GM10248 (cell line): Measurements from ENCODE around the gene FBXW11.

Source experiments
- CTCF ChIA-PET: fragments of 300-600 bp; sonication (Branson Sonifier 250); formaldehyde crosslinking; extraction: SDS; loops from one replicate; lab custom pipeline; 2021; ENCODE audit warnings: antibody characterized with exemption; lab: Yijun Ruan, JAX
- POLR2A ChIA-PET: fragments of 350-650 bp; sonication (Branson Sonifier 250); formaldehyde crosslinking; extraction: SDS; loops from one replicate; lab custom pipeline; 2020; ENCODE audit warnings: antibody characterized with exemption; lab: Yijun Ruan, JAX
- DNase-seq: peaks from one replicate; pipeline ENCODE4 v3.0.0; 2012; ENCODE audit errors: extremely low spot score
- TF ChIP-seq, protein P1 (sequence below): IDR thresholded peaks from 2 replicates; pipeline ENCODE4 v1.5.1; 2012; ENCODE audit warnings: mild to moderate bottlenecking, low read depth; ENCODE audit errors: extremely low read depth, missing control alignments, control extremely low read depth

FBXW11 gene

GRCh38 chr5:171901764-171902163 is 104.7 kb downstream of the FBXW11 start:
- DNase-seq, result no peak
- POLR2A ChIA-PET, result no interaction called here
- CTCF ChIA-PET, result interaction anchor here (1.1 to 4.3 kb wide), 4 partner anchors 9 to 158 kb away, joined by 3 to 26 read pairs (median 4); no protein-coding TSS in a partner anchor
- TF ChIP-seq, protein P1, sequence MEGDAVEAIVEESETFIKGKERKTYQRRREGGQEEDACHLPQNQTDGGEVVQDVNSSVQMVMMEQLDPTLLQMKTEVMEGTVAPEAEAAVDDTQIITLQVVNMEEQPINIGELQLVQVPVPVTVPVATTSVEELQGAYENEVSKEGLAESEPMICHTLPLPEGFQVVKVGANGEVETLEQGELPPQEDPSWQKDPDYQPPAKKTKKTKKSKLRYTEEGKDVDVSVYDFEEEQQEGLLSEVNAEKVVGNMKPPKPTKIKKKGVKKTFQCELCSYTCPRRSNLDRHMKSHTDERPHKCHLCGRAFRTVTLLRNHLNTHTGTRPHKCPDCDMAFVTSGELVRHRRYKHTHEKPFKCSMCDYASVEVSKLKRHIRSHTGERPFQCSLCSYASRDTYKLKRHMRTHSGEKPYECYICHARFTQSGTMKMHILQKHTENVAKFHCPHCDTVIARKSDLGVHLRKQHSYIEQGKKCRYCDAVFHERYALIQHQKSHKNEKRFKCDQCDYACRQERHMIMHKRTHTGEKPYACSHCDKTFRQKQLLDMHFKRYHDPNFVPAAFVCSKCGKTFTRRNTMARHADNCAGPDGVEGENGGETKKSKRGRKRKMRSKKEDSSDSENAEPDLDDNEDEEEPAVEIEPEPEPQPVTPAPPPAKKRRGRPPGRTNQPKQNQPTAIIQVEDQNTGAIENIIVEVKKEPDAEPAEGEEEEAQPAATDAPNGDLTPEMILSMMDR, result no peak

- ChIA-PET POLR2A (no interaction called here), CTCF (interaction anchor here (0.8 to 2.6 kb wide), 5 partner anchors 9 to 160 kb away, joined by 3 to 22 read pairs (median 7); no protein-coding TSS in a partner anchor)
- TF ChIP-seq, protein P1, result no peak
- no peak for DNase-seq
Observed at GRCh38 chr5:171899792-171900191, 106.6 kb downstream of the FBXW11 start.

GRCh38 chr5:171898879-171899278 is 107.6 kb downstream of the FBXW11 start:
- no peak for DNase-seq
- ChIA-PET CTCF (interaction anchor here (0.8 to 2.6 kb wide), 5 partner anchors 10 to 553 kb away, joined by 3 to 22 read pairs (median 7); no protein-coding TSS in a partner anchor), POLR2A (no interaction called here)
- TF ChIP-seq, protein P1, result no peak

GRCh38 chr5:171898386-171898785 is 108.1 kb downstream of the FBXW11 start:
- ChIA-PET CTCF (interaction anchor here (0.8 to 2.6 kb wide), 4 partner anchors 10 to 553 kb away, joined by 3 to 22 read pairs (median 8); no protein-coding TSS in a partner anchor), POLR2A (no interaction called here)
- TF ChIP-seq, protein P1, result no peak
- DNase-seq, result no peak

DNA sequence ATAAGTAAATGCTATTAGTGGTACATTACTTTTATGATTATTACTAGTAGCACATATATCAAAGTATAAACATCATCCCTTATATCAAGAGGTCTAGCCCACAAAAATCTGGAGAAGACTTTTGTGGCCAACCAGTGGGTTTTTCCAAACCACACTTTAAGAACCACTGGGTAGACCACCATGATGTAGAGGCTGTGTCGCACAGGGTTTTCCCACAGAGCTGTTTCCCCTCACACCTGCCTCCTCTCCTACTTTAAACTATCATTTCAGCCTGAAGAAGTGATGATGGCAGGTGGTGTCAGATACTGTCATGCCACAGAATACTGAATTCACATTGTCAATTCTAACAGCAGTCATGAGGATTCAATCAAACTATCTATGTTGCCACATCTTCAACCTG is 109.2 kb downstream of the FBXW11 start:
- DNase-seq, result no peak
- TF ChIP-seq, protein P1, result no peak
- POLR2A ChIA-PET, result no interaction called here
- CTCF ChIA-PET, result interaction anchor here (2.0 kb wide), 1 partner anchor 14 kb away, joined by 5 read pairs; no protein-coding TSS in a partner anchor

DNA sequence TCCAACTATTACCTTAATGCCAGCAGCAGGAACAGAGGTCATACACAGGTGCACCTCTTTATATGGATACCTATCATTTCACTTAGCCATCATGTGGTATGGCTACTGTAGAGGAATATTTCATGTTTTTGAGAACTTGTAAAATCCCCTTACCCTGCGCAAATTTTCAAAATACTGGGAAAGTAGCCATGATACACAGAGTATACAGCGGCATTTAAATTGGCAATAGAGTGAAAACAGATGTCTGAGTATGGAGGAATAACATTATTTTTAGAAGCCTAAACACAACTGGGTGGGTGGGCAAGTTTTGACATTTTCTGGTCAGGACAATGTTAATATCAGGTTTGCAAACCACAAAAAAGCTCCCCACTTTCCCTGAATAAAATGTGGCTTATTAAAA is 111.4 kb downstream of the FBXW11 start:
- TF ChIP-seq, protein P1, result no peak
- DNase-seq, result no peak
- POLR2A ChIA-PET, result no interaction called here
- CTCF ChIA-PET, result interaction anchor here (0.9 to 1.3 kb wide), 2 partner anchors 12 to 13 kb away, joined by 3 to 5 read pairs; no protein-coding TSS in a partner anchor
